ENCODE results near the gene NEDD4L. TPM values are rescaled to one million over a fixed set of nuclear protein-coding genes. Genes with fewer than 3 reads are reported as not detected.

The NEDD4L gene
- total RNA-seq, 1 experiment from 2014 or later = 42.9 TPM

- DNase-seq (ENCODE audit: low read depth, low spot score) (no peak), ATAC-seq (peak; percentile 79)
- no peak for TF ChIP-seq TCF7L2 (IDR thresholded peaks at IDR 0.05; ENCODE audit: low read depth, low read length)
- H3K27me3 ChIP-seq (ENCODE audit: control insufficient read depth, insufficient read depth, low read length) = no peaks in the 10 kb centered on the region
- H3K4me1 ChIP-seq (ENCODE audit: control insufficient read depth, insufficient read depth, low read length) = peaks cover 18% of the 10 kb centered on the region
- in situ Hi-C loops (cut with HindIII; ENCODE audit: low pct_unique_long_range_greater_than_20kb, low sequenced_read_pairs) (no loop called here), intact Hi-C loops (cut with micrococcal nuclease; ENCODE audit: unreplicated experiment) (no loop called here)
- BruUV-seq (replicated peaks) = no TSS peak
- H3K27ac ChIP-seq (ENCODE audit: low read length) = peak overlapping the region; percentile 54
- H3K36me3 ChIP-seq (ENCODE audit: control insufficient read depth, insufficient read depth, low read length) = no peaks in the 10 kb centered on the region
- ChIA-PET POLR2A (interaction anchor here (0.6 kb wide), 1 partner anchor 68 kb away, joined by 7 read pairs; no protein-coding TSS in a partner anchor), CTCF (no interaction called here)
- no peaks in the 10 kb centered on the region for H3K9me3 ChIP-seq (ENCODE audit: control insufficient read depth, insufficient read depth, low read depth, low read length)
- peak overlapping the region; percentile 42 to 59 for H3K4me3 ChIP-seq (ENCODE audit: low read depth in 2 of 2, low read length in 2 of 2)
Observed at GRCh38 chr18:58195278-58195765, 151.3 kb downstream of the NEDD4L start.

- no peak for ATAC-seq
- ChIA-PET POLR2A (no interaction called here), CTCF (no interaction called here)
- H3K4me1 ChIP-seq (ENCODE audit: control insufficient read depth, insufficient read depth, low read length) = peaks cover 18% of the 10 kb centered on the region
- no peaks in the 10 kb centered on the region for H3K36me3 ChIP-seq (ENCODE audit: control insufficient read depth, insufficient read depth, low read length)
- BruUV-seq (replicated peaks) = no TSS peak
- in situ Hi-C loops (cut with HindIII; ENCODE audit: low pct_unique_long_range_greater_than_20kb, low sequenced_read_pairs) = no loop called here
- H3K9me3 ChIP-seq (ENCODE audit: control insufficient read depth, insufficient read depth, low read depth, low read length) = no peaks in the 10 kb centered on the region
- peak overlapping the region in 1 of 2 experiments; percentile 59; a peak in 1 of 4 replicates for H3K4me3 ChIP-seq (ENCODE audit: low read depth in 2 of 2, low read length in 2 of 2)
- intact Hi-C loops (cut with micrococcal nuclease; ENCODE audit: unreplicated experiment) = no loop called here
- no peaks in the 10 kb centered on the region for H3K27me3 ChIP-seq (ENCODE audit: control insufficient read depth, insufficient read depth, low read length)
- DNase-seq (ENCODE audit: low read depth, low spot score) = no peak
- TF ChIP-seq POLR2AphosphoS5 (IDR thresholded peaks at IDR 0.05; ENCODE audit: low read depth, low read length) (no peak), REST (IDR thresholded peaks at IDR 0.05; ENCODE audit: insufficient read depth in 1 of 2, low read depth in 2 of 2, low read length in 1 of 2) (no peak)
- peak overlapping the region; percentile 54; the same call in 1 of the 2 replicates for H3K27ac ChIP-seq (ENCODE audit: low read length)
Observed at GRCh38 chr18:58196164-58196563, 152.1 kb downstream of the NEDD4L start.

- ChIA-PET POLR2A (interaction anchor here (0.6 kb wide), 1 partner anchor 9 kb away, joined by 3 read pairs; no protein-coding TSS in a partner anchor), CTCF (interaction anchor here (0.6 kb wide), 1 partner anchor 125 kb away, joined by 4 read pairs; no protein-coding TSS in a partner anchor)
- Histone ChIP-seq H3K27me3 (ENCODE audit: control insufficient read depth, insufficient read depth, low read length) (no peaks in the 10 kb centered on the region), H3K4me3 (ENCODE audit: low read depth in 2 of 2, low read length in 2 of 2) (no peak overlapping the region), H3K27ac (ENCODE audit: low read length) (no peak overlapping the region), H3K4me1 (ENCODE audit: control insufficient read depth, insufficient read depth, low read length) (peaks cover 18% of the 10 kb centered on the region), H3K36me3 (ENCODE audit: control insufficient read depth, insufficient read depth, low read length) (no peaks in the 10 kb centered on the region), H3K9me3 (ENCODE audit: control insufficient read depth, insufficient read depth, low read depth, low read length) (no peaks in the 10 kb centered on the region)
- no TSS peak for BruUV-seq (replicated peaks)
- TF ChIP-seq REST (IDR thresholded peaks at IDR 0.05; ENCODE audit: insufficient read depth in 1 of 2, low read depth in 2 of 2, low read length in 1 of 2) = no peak
- TF ChIP-seq SIN3A (IDR thresholded peaks at IDR 0.05; ENCODE audit: borderline replicate concordance, insufficient read depth, low read depth, low read length) = no peak
- in situ Hi-C loops (cut with HindIII; ENCODE audit: low pct_unique_long_range_greater_than_20kb, low sequenced_read_pairs) = no loop called here
- intact Hi-C loops (cut with micrococcal nuclease; ENCODE audit: unreplicated experiment) = no loop called here
- DNase-seq (ENCODE audit: low read depth, low spot score) = no peak
- no peak for ATAC-seq
Observed at GRCh38 chr18:58196881-58197872, 153.2 kb downstream of the NEDD4L start.
